HG03460 (cell line): Measurements from ENCODE around the gene SKOR1.

Experiments
- ATAC-seq: cut with Tn5 transposase; IDR thresholded peaks from one replicate; pipeline ENCODE4 v1.9.1; 2021; ENCODE audit not compliant: unreplicated experiment

SKOR1 gene

GRCh38 chr15:67884009-67884408 lies 58.7 kb downstream of the SKOR1 start:
- no peak for ATAC-seq
